Embryonic facial prominence (tissue), 1 donor: ENCODE results near the gene TRAPPC1.

Experiments
- DNase-seq: peaks from one replicate; pipeline ENCODE4 v3.0.0-alpha.2; 2016; ENCODE audit errors: extremely low spot score

The TRAPPC1 gene

DNA sequence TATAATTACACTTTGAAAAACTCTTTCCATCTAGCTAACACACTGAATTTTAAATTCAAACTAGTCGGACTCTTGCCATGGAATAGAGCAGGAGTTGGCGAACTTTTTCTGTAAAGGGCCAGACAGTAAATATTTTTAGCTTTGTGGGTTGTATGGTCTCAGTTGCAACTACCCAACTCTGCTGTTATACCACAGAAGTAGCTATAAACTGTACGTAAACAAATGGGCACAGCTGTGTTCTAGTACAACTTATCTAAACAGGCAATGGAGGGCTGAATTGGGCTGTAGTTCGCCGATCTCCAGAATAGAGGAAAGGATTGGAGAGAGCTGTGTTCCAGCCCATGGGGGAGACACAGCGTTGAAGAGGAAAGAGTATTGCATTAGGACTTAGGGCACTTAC lies 9.0 kb upstream of the TRAPPC1 start:
- DNase-seq, result no peak

GRCh38 chr17:7940034-7940433 lies 8.3 kb upstream of the TRAPPC1 start:
- DNase-seq, result no peak

DNA sequence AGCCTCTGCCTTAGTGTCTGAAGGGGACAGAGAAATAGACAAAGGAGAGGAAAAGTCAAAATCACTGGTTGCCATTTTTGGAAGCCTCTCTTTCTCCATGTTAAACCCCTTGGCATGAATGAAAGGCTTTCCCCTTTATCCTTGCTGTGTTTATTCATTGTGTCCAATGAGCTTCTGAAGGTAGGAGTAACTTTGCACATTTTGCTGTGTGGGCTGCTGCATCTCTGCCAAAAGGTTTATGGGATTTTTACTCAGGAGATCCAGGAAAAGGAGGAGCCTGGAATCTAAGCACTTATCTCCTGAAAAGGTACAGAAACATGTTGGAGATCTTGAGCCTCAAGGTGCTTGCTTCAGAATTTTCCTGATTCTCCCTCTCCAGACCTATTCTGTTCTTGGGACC lies 4.1 kb upstream of the TRAPPC1 start:
- no peak for DNase-seq

DNA sequence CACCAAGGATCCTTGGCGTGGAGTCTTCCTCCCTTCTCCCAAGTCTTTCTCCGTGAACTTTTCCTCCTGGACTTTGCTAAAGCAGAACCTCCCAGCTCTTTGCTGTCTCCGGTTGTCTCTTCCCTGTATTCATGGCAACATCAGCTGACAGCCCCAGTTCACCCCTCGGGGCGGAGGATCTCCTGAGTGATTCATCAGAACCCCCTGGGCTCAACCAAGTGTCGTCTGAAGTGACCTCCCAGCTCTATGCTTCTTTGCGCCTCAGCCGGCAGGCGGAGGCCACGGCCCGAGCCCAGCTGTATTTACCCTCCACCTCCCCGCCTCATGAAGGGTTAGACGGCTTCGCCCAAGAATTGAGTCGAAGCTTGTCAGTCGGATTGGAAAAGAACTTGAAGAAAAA lies 1.2 kb upstream of the TRAPPC1 start:
- no peak for DNase-seq

- no peak for DNase-seq
Observed at GRCh38 chr17:7932483-7932891, 741 bp upstream of the TRAPPC1 start.

DNA sequence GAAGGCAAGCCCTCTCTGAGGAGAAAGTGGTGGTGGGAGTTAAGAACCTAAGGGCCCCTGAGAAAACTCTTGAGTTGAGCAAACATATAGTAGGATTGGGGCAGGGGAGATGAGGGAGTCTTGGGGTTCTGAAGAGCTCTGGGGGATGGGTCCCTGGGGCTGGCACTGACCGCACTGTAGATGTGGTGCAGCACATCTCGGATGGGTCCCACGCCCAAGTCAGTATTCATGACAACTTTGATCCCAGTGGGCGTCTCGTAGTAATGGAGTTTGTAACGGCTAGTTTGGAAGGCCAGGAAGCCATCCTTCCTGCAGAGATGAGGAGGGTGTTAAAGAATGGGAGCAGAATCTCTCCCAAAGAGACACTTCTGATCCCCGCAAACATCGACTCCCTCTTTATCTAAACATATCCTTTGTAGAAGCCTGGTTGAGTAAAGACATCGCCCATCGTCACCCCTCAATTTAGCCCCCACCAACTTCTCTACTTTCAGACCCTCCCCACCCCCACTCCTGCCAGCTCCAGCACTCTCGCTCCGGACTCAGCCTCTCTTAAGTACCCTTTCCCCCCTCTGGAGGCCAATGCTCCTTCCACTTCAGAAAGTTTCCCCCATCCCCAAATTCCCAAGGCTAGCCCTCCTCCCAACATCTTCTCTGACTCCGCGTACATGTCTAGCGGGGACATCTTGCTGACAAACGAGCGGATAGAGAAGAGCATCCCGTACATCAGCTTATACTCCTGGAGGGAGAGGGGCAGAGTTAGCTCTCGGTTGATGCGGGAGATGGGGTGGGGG lies 710 bp downstream of the TRAPPC1 start:
- no peak for DNase-seq

DNA sequence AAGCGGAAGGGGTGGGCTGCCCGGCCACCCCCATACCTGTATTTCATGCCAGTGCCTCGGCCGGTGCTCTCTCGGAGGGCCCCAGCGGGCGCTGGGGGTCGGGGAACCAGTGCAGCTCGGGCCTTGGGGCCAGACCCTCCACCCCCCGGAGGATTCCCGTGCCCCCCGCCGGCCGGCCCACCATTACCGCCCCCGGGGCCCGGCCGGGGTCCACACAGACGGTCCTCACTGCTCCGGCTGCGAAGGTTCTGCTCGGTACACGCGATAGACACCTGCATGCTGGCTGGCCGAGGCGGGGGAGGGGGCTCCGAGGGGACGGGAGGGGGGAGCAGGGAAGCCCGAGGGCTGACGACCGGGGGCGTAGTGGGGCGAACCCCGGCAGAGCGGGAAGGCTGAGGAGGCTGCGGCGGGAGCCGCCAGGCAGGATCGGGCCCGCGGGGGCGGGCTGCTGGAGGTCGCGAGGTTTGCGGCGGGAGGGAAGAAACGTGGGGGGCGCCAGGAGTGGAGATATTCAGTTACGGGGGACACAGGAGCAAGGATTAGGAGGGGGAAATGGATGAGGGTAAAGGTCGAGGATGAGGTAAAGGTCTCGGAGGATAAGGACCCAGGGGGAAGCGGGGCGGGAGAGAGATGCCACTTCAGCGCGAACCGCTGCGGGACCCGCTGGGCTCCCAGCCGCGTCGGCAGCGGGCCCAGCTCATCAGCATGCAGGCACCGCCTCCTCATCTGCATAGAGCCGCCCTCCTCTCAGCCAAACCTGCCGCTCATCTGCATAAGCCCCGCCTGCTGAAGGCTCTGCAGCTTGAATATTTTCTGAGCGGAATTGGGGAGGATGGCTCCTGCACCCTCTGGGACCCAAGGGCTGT lies 2.4 kb downstream of the TRAPPC1 start, which contains the start of gene KCNAB3:
Gene KCNAB3, minus strand, starts transcription at position 699 of the 866 bp plus-strand sequence. Its CDS starts 421 bp downstream, at position 278.
- peak; percentile 78 for DNase-seq

DNA sequence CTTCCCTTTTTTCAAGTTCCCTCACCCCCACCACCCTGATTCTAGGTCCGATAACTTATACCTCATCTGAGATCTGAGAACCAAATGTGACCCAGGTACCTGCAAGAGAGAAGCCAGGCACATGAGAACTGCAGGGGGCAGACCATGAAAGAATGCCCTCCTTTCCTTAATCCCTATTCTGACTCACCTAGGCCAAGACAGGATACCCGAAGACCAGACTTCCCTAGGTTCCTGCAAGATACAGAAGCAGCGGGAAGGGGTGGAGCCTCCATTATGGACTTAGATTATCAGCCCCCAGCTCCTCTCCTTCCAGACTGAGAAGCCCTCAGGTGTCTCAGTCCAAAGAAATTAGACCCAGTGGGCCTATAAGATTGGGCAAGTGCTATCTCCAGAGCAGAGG lies 4.2 kb downstream of the TRAPPC1 start:
- DNase-seq, result no peak

DNA sequence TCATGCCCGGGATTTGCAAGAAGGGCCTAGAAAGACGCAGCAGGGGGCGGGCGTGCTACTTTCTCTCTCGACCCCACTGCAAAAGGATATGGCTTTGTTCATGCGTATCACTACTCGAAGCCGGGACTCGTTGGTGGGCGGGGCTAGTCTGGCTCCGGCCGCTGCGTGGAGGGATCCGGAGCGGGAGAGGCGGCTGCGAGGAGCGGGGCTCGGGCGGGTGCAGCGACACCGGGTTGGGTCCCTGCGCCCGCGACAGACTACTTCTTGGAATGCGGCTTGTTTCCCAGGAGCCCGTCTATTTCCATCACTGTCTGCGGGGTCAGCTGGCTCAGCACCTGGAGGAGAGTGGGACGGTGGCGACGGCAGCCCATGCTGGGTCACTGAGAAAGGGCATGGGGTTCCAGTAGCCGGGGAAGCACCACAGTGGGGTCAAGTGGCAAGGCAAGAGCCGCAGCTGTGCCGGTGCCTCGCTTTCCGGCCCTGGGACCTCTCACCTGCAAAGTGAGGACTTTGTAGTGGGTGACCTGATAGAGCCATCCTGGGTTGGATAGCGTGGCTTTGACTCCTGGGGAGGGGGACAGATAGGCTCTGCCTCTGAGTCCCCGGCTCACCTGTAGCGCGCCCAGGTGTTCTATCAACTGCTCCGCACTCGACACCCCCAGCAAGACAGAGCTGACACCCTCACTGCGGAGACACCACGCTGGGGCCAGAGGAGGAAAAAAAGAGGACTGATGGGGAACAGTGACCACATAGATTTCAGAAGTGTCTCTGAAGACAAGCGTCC lies 8.7 kb downstream of the TRAPPC1 start:
- peak; percentile 84 for DNase-seq

DNA sequence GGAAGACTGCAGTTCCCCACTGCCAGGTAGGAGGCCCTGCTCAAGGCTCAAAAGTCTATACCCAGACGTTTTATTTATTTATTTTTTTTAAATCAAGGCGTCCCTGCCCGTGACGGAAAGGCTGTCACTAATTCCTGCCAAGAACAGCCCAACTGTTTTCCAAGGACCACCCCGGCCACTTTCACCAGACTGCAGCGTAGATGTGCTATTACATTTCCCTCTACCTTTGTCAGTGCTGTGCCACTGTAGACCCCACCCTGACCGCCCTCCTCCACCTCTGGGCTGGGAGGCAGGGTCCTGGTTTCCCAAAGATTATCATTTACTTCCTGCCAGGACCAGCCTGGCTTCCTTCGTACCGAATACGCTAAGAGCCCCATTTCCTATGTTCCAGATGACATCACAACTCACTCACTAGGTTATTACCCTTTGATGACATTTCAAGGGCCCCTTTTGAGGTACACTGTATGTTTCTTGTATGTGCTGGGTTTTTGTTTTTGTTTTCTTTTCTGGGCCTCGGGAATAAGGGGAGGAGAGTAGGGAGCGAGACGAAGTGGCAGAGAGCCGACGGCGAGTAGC lies 9.4 kb downstream of the TRAPPC1 start:
- no peak for DNase-seq

DNA sequence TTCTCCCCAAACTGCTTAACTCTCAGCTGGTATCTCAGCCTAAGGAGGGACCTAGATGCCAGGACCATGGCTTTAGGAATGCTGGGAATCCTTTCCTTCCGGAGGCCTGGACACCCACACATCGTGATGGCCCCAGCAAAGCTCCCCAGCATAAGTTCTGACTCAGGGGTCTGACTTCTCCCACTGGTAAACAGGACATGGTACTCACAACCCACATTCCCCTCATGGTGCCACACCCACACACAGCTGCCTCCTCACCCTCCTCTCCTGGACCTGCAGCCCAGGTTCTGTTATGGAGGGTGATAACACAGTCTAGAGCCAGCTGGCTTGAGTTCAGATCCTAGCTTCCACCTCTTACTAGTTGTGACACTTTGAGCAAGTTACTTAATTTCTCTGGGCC lies 14.9 kb downstream of the TRAPPC1 start:
- DNase-seq, result no peak

DNA sequence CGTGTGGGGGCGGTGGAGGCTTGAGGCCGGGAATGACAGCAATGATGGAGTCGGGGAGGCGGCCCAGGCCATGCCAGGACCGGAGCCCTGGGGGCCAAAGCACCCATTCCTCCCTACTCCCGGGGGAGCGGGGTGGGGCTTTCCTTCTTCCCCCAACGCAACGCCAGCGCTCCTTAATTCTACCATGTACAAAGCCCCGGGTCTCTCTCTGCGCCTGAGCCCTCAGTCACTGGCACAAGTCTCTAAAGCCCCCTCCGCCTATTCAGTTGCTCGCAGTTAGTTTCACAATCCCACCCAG lies 15.4 kb downstream of the TRAPPC1 start:
- DNase-seq, result no peak

GRCh38 chr17:7915611-7916384 lies 15.9 kb downstream of the TRAPPC1 start, which contains the start of gene RNF227:
RNF227 (minus strand) TSS chr17:7916289; CDS start chr17:7916195, 94 bp downstream.
- peak; percentile 96 for DNase-seq

GRCh38 chr17:7915179-7915610 lies 16.6 kb downstream of the TRAPPC1 start:
- DNase-seq, result no peak

- DNase-seq, result no peak
Observed at GRCh38 chr17:7912927-7913524, 18.7 kb downstream of the TRAPPC1 start.

DNA sequence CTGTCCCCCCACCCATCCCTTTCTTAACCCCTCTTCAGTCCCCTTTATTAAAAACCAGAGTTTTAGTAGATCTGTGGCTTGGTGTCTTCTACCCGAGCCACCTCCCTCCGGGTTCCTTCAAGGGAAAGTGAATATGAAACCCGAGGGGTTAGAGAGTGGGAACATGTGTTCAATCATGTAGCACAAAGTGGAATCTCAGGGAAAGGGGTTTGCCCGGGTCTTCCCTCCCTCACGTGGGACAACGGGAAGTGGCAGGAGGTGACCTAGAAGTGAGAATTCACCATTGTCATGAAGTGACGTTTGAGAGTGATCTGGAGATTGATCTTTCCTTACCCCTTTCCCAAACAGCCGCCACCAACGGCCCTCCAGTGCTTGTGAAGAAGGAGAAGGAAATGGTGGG lies 20.6 kb downstream of the TRAPPC1 start:
- no peak for DNase-seq

DNA sequence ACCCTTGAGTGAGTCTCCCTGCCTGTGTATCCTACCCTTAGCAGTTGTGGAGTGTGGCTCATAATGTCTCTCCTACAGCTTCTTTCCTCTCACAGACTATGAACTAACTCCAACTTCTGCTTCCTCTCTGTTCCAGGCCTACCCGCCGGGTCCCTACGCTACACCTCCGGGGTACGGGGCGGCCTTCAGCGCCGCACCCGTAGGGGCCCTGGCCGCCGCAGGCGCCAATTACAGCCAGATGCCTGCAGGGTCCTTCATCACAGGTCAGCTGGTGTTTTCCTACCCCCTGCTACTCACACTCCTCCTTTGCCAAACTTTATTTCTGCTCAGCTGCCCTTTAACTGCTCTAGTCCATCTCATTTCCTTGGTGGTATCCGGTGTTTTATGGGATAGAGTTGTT lies 21.0 kb downstream of the TRAPPC1 start:
- no peak for DNase-seq

GRCh38 chr17:7910281-7910680 lies 21.5 kb downstream of the TRAPPC1 start:
- no peak for DNase-seq

- DNase-seq, result no peak
Observed at GRCh38 chr17:7909089-7909488, 22.7 kb downstream of the TRAPPC1 start.
